ENCODE results near the gene COPE.

COPE gene

GRCh38 chr19:18897094-18898029 is 21.8 kb downstream of the COPE start:
- no peak for TF ChIP-seq POLR2AphosphoS5 (IDR thresholded peaks at IDR 0.05; ENCODE audit: low read depth, low read length)
- TF ChIP-seq TAF1 (IDR thresholded peaks at IDR 0.05; ENCODE audit: borderline replicate concordance, insufficient read depth, low read length) = no peak
- no peak for TF ChIP-seq REST (IDR thresholded peaks at IDR 0.05; ENCODE audit: insufficient read depth in 1 of 2, low read depth in 2 of 2, low read length in 2 of 2)
- TF ChIP-seq FOXP2 (optimal IDR thresholded peaks at IDR 0.05; ENCODE audit: borderline replicate concordance, extremely low read depth, extremely low read length, insufficient read depth) = no peak
- no peak for TF ChIP-seq SIN3A (IDR thresholded peaks at IDR 0.05; ENCODE audit: borderline replicate concordance, insufficient read depth, low read length)

- TF ChIP-seq FOXP2 (optimal IDR thresholded peaks at IDR 0.05; ENCODE audit: borderline replicate concordance, extremely low read depth, extremely low read length, insufficient read depth) (no peak), REST (IDR thresholded peaks at IDR 0.05; ENCODE audit: insufficient read depth in 1 of 2, low read depth in 2 of 2, low read length in 2 of 2) (no peak), SIN3A (IDR thresholded peaks at IDR 0.05; ENCODE audit: borderline replicate concordance, insufficient read depth, low read length) (no peak), POLR2AphosphoS5 (IDR thresholded peaks at IDR 0.05; ENCODE audit: low read depth, low read length) (no peak), TAF1 (IDR thresholded peaks at IDR 0.05; ENCODE audit: borderline replicate concordance, insufficient read depth, low read length) (no peak)
These were observed 22.8 kb downstream of the COPE start for GRCh38 chr19:18896421-18896841.

GRCh38 chr19:18895824-18896341 is 23.3 kb downstream of the COPE start, which contains the start of gene CERS1:
TSS of gene CERS1 (minus strand) at chr19:18896158. CDS start at chr19:18896072, 86 bp downstream.
- no peak for TF ChIP-seq POLR2AphosphoS5 (IDR thresholded peaks at IDR 0.05; ENCODE audit: low read depth, low read length)
- no peak for TF ChIP-seq TAF1 (IDR thresholded peaks at IDR 0.05; ENCODE audit: borderline replicate concordance, insufficient read depth, low read length)
- TF ChIP-seq REST (IDR thresholded peaks at IDR 0.05; ENCODE audit: insufficient read depth in 1 of 2, low read depth in 2 of 2, low read length in 2 of 2) = no peak
- TF ChIP-seq SIN3A (IDR thresholded peaks at IDR 0.05; ENCODE audit: borderline replicate concordance, insufficient read depth, low read length) = no peak
- TF ChIP-seq FOXP2 (optimal IDR thresholded peaks at IDR 0.05; ENCODE audit: borderline replicate concordance, extremely low read depth, extremely low read length, insufficient read depth) = no peak

- 0 out of 4 replicates have a peak, but pooled peaks of 1 of the 2 experiments have one; percentile 26 for TF ChIP-seq REST (IDR thresholded peaks at IDR 0.05; ENCODE audit: insufficient read depth in 1 of 2, low read depth in 2 of 2, low read length in 2 of 2)
- TF ChIP-seq POLR2AphosphoS5 (IDR thresholded peaks at IDR 0.05; ENCODE audit: low read depth, low read length) = peak; percentile 60
- TF ChIP-seq SIN3A (IDR thresholded peaks at IDR 0.05; ENCODE audit: borderline replicate concordance, insufficient read depth, low read length) = no peak
- peak; percentile 60 for TF ChIP-seq FOXP2 (optimal IDR thresholded peaks at IDR 0.05; ENCODE audit: borderline replicate concordance, extremely low read depth, extremely low read length, insufficient read depth)
These were observed 24.0 kb downstream of the COPE start for GRCh38 chr19:18895038-18895823.
